ENCODE measurements around the gene TRAM2.

TRAM2 gene

DNA sequence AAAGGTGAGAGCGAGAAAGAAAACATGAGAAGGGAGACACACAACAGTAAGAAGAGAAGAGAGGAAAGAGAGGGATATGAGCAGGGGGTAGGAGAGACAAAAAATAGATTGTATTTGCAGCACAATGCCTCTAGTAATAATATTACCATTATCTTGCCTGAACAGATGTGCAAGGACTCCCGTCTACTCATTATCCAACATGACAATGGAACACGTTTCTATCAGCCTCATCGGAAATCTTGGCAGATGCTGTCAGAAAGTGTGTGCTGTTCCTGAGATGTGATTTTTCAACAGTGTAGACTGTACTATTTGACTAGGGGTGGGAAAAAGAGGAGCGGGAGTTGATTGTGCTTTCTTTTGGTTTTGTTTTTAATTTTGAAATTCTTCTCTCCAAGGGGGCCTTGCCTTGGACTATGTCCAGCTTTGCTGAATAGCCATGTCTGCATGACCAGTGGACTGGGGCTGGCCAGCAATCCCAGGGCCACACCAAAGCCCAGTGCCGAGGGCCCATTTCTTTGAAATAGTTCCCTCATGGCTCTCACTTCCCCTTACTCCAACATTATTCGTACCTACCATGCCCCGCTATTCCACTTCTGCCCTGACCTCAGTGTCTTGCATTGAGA, 11.3 kb upstream of the TRAM2 start:
- TF ChIP-seq ZFP30 (CRISPR knock-in tag; IDR thresholded peaks at IDR 0.05): no peak
- peak; percentile 64; the same call in 1 of the 2 replicates for TF ChIP-seq TCF4 (CRISPR knock-in tag; IDR thresholded peaks at IDR 0.05; ENCODE audit: borderline replicate concordance)
- ATAC-seq: no peak

DNA sequence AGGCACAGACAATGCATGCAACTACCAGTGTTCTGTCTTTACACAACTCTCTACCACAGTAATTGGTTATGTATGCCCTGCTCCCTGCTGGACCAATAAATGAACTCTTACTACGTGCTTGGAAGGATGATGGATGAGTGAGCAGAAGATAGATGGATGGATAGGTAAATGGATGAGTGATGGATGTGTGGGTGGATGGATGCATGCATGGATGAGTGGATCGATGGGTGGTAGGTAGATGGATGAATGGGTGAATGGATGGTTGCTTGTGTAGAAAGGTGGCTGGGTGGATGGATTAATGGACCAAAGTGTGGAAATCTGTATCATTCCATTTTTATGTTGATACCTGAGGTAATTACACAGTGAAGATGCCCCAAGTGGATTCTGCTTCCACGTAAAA, 10.1 kb upstream of the TRAM2 start:
- no peak for ATAC-seq

DNA sequence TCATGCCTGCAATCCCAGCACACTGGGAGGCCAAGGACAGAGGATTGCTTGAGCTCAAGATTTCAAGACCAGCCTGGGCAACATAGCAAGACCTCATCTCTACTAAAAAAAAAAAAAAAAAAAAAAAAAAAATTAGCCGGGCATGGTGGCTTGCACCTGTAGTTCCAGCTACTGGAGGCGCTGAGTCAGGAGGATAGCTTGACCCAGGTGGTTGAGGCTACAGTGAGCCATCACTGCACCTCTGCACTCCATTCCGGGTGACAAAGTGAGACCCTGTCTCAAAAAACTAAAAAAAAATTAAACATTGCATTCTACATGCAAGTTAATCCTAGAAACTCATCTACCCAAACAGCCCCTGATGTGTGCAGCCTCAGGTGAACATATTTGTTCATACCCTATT, 7.3 kb upstream of the TRAM2 start:
- no peak for ATAC-seq
- TF ChIP-seq, protein P1, sequence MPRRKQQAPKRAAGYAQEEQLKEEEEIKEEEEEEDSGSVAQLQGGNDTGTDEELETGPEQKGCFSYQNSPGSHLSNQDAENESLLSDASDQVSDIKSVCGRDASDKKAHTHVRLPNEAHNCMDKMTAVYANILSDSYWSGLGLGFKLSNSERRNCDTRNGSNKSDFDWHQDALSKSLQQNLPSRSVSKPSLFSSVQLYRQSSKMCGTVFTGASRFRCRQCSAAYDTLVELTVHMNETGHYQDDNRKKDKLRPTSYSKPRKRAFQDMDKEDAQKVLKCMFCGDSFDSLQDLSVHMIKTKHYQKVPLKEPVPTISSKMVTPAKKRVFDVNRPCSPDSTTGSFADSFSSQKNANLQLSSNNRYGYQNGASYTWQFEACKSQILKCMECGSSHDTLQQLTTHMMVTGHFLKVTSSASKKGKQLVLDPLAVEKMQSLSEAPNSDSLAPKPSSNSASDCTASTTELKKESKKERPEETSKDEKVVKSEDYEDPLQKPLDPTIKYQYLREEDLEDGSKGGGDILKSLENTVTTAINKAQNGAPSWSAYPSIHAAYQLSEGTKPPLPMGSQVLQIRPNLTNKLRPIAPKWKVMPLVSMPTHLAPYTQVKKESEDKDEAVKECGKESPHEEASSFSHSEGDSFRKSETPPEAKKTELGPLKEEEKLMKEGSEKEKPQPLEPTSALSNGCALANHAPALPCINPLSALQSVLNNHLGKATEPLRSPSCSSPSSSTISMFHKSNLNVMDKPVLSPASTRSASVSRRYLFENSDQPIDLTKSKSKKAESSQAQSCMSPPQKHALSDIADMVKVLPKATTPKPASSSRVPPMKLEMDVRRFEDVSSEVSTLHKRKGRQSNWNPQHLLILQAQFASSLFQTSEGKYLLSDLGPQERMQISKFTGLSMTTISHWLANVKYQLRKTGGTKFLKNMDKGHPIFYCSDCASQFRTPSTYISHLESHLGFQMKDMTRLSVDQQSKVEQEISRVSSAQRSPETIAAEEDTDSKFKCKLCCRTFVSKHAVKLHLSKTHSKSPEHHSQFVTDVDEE (CRISPR knock-in tag; IDR thresholded peaks at IDR 0.05): no peak
- TF ChIP-seq PPARA (CRISPR knock-in tag; IDR thresholded peaks at IDR 0.05; ENCODE audit: borderline replicate concordance) (no peak), RARB (CRISPR knock-in tag; IDR thresholded peaks at IDR 0.05) (no peak), ZNF70 (CRISPR knock-in tag; IDR thresholded peaks at IDR 0.05) (no peak), ZNF565 (CRISPR knock-in tag; conservative IDR thresholded peaks at IDR 0.05; ENCODE audit: low read depth) (no peak), CSDC2 (CRISPR knock-in tag; IDR thresholded peaks at IDR 0.05) (no peak), ESRRG (CRISPR knock-in tag; IDR thresholded peaks at IDR 0.05) (no peak), ZFP30 (CRISPR knock-in tag; IDR thresholded peaks at IDR 0.05) (no peak), ZNF8 (CRISPR knock-in tag; IDR thresholded peaks at IDR 0.05) (no peak), OSR1 (CRISPR knock-in tag; IDR thresholded peaks at IDR 0.05) (no peak)
- TF ChIP-seq, protein P2, sequence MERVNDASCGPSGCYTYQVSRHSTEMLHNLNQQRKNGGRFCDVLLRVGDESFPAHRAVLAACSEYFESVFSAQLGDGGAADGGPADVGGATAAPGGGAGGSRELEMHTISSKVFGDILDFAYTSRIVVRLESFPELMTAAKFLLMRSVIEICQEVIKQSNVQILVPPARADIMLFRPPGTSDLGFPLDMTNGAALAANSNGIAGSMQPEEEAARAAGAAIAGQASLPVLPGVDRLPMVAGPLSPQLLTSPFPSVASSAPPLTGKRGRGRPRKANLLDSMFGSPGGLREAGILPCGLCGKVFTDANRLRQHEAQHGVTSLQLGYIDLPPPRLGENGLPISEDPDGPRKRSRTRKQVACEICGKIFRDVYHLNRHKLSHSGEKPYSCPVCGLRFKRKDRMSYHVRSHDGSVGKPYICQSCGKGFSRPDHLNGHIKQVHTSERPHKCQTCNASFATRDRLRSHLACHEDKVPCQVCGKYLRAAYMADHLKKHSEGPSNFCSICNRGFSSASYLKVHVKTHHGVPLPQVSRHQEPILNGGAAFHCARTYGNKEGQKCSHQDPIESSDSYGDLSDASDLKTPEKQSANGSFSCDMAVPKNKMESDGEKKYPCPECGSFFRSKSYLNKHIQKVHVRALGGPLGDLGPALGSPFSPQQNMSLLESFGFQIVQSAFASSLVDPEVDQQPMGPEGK (CRISPR knock-in tag; IDR thresholded peaks at IDR 0.05; ENCODE audit: borderline replicate concordance): no peak

More for the DNA sequence above, 10.1 kb upstream of the TRAM2 start:
- TF ChIP-seq CSDC2 (CRISPR knock-in tag; IDR thresholded peaks at IDR 0.05): no peak
- TF ChIP-seq ESRRG (CRISPR knock-in tag; IDR thresholded peaks at IDR 0.05): no peak
- TF ChIP-seq BACH2 (CRISPR knock-in tag; IDR thresholded peaks at IDR 0.05; ENCODE audit: borderline replicate concordance): no peak
- no peak for TF ChIP-seq ZNF565 (CRISPR knock-in tag; conservative IDR thresholded peaks at IDR 0.05; ENCODE audit: low read depth)
- no peak for TF ChIP-seq ZFP3 (CRISPR knock-in tag; IDR thresholded peaks at IDR 0.05)
- TF ChIP-seq, protein P3, sequence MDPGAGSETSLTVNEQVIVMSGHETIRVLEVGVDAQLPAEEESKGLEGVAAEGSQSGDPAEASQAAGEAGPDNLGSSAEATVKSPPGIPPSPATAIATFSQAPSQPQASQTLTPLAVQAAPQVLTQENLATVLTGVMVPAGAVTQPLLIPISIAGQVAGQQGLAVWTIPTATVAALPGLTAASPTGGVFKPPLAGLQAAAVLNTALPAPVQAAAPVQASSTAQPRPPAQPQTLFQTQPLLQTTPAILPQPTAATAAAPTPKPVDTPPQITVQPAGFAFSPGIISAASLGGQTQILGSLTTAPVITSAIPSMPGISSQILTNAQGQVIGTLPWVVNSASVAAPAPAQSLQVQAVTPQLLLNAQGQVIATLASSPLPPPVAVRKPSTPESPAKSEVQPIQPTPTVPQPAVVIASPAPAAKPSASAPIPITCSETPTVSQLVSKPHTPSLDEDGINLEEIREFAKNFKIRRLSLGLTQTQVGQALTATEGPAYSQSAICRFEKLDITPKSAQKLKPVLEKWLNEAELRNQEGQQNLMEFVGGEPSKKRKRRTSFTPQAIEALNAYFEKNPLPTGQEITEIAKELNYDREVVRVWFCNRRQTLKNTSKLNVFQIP (CRISPR knock-in tag; IDR thresholded peaks at IDR 0.05; ENCODE audit: borderline replicate concordance, low read depth): no peak
- TF ChIP-seq TCF4 (CRISPR knock-in tag; IDR thresholded peaks at IDR 0.05; ENCODE audit: borderline replicate concordance): no peak
- no peak for TF ChIP-seq PPARA (CRISPR knock-in tag; IDR thresholded peaks at IDR 0.05; ENCODE audit: borderline replicate concordance)
- TF ChIP-seq ISL1 (CRISPR knock-in tag; IDR thresholded peaks at IDR 0.05): no peak
- TF ChIP-seq, protein P2 (CRISPR knock-in tag; IDR thresholded peaks at IDR 0.05; ENCODE audit: borderline replicate concordance): no peak
- TF ChIP-seq ZC3H10 (CRISPR knock-in tag; IDR thresholded peaks at IDR 0.05): no peak
- no peak for TF ChIP-seq RARB (CRISPR knock-in tag; IDR thresholded peaks at IDR 0.05)
- TF ChIP-seq, protein P1 (CRISPR knock-in tag; IDR thresholded peaks at IDR 0.05): no peak
- TF ChIP-seq OSR1 (CRISPR knock-in tag; IDR thresholded peaks at IDR 0.05): no peak
- TF ChIP-seq TOX (CRISPR knock-in tag; IDR thresholded peaks at IDR 0.05; ENCODE audit: borderline replicate concordance): no peak

Data from SK-N-SH treated with all-trans-retinoic acid at 6 μM for 48 hours (cell line).